ENCODE data around the gene ITLN1.
"Not testable (repeated sequence)": the region's sequence is repeated elsewhere in the genome, so short reads cannot be mapped to it uniquely, and the experiment has no call there.

Gene ITLN1

DNA sequence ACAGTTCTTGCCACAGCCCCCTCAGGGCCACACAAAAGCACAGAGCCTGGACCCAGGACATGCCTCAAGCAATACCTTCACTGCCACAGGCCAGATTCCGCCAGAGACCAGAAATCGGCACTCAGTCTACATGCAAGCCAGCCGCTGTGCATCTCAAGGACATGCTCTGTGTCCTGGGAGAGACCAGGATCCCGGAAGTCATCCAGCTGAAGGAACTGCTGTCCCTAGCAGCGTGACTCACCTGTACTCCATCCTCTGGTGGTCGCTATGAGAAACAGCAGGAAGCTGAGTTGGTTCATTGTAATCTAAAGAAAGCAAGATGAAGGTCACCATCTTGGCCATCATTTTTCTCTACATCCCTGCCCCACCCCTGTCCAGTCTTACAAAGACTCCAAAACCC is 401 bp downstream of the ITLN1 start:
- no peak for DNase-seq
- in situ Hi-C loops (cut with MboI; ENCODE audit: low pct_unique_long_range_greater_than_20kb, low sequenced_read_pairs): no loop called here

DNA sequence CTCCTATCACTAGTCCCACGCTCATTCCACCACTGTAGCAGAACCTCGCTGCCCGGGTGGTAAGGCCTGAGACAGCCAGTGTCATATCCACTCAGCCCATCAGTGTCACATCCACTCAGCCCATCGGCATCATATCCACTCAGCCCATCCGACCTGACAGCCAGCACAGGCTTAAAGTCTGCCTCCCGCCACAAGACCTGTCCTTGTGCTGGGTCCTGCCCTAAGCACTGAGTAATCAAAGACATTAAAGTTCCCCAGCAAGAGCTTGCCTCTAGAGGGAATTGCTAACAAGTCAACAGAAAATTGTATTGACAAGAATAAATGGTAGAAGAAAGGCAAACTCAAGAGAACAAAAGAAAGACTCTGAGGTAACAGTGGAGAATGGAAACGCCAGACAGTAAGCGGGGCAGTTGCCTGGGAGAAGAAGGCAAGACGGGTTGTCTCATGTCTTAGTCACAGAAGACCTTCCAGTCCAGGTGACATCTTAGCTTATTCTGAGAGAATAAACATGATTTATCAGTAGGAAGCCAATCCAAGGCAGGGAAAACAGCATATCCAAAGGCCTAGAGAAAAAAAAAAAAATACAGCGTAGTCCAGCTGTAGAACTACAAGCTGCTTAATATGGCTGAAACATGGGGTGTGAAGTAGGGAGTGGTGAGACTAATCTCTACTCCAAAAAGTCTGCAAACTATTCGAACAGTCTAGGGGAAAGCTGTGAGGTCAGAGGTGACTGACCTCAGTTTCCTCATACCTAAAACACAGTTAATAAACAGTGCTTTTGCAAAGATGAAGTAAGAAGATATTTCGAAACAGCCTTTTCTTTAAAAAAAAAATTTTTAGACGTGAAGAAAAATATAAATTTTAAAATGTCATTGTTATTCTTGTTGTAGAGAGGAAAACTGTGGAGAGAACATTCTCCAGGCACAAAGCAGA is 1.1 kb downstream of the ITLN1 start:
- no peak for DNase-seq
- in situ Hi-C loops (cut with MboI; ENCODE audit: low pct_unique_long_range_greater_than_20kb, low sequenced_read_pairs): no loop called here

DNA sequence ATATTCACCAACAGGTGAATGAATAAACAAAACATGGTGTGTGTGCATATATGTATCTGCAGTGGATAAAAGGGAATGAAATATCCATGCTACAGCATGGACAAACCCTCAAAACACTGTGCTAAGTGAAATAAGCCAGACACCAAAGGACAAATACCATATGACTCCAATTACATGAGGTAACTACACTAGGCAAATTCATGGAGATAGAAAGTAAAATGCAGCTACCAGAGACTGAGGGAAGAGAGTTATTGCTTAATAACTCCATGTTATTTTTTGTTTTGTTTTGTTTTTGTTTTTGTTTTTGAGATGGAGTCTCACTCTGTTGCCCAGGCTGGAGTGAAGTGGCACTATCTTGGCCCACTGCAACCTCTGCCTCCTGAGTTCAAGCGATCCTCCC is 2.4 kb downstream of the ITLN1 start:
- in situ Hi-C loops (cut with MboI; ENCODE audit: low pct_unique_long_range_greater_than_20kb, low sequenced_read_pairs): no loop called here
- DNase-seq: no peak

- in situ Hi-C loops (cut with MboI; ENCODE audit: low pct_unique_long_range_greater_than_20kb, low sequenced_read_pairs); DNase-seq: not testable (repeated sequence)
These were observed 3.7 kb downstream of the ITLN1 start for GRCh38 chr1:160881264-160881663.

DNA sequence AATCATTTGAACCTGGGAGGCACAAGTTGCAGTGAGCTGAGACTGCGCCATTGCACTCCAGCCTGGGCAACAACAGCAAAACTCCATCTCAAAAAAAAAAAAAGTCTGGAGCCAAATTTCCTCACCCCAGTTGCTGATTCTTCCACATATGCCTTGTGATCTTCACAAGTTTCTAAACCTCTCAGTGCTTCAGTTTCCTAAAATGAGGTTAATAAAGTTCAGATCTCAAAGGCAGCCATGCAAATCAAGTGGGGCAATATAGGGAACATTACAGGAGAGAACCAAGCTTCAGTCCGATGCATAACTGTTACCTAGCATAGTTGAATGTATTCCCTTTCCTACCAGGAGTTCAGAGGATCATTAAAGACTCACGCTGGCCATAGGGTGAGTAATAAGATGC is 4.8 kb downstream of the ITLN1 start:
- in situ Hi-C loops (cut with MboI; ENCODE audit: low pct_unique_long_range_greater_than_20kb, low sequenced_read_pairs): no loop called here
- DNase-seq: no peak

DNA sequence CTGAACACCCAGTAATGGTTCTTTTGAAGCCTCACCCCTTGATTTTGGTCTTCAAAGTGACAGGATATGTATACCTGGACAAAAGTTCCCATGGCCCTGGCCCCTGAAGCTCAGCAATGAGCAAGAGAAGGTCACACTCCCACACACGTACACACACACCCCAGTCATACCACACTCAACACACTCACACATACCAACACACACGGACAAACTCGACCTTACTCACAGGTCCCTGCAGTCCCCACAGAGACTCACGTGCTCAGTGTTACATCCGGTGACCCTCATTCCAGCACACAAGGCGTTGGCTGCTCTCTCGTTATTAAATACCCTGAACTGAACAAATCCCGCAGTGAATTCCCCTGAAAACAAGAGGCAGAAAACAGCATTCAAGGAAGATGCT is 5.9 kb downstream of the ITLN1 start:
- no peak for DNase-seq
- in situ Hi-C loops (cut with MboI; ENCODE audit: low pct_unique_long_range_greater_than_20kb, low sequenced_read_pairs): no loop called here

- in situ Hi-C loops (cut with MboI; ENCODE audit: low pct_unique_long_range_greater_than_20kb, low sequenced_read_pairs): no loop called here
- DNase-seq: peak; percentile 64
These were observed 7.8 kb downstream of the ITLN1 start for GRCh38 chr1:160877221-160877620.

DNA sequence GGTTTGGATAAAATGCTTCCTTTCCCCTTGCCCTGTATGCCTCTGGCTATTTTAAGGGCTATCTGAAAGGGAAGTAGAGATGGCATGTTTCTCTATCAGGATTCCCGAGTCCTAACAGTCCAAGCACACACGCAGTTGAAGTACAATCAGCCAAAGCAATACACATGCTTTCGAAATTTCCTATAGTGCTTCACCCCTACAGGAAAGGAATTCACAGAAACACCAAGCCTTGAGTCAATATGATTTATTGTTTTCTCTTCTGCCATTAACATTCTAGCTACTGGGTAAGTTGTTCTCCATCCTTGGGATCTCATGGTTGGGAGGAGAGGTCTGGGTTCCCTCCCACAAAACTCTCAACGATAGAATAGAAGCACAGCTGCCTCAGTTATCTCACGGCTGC is 8.7 kb downstream of the ITLN1 start:
- DNase-seq: no peak
- in situ Hi-C loops (cut with MboI; ENCODE audit: low pct_unique_long_range_greater_than_20kb, low sequenced_read_pairs): no loop called here

- DNase-seq; in situ Hi-C loops (cut with MboI; ENCODE audit: low pct_unique_long_range_greater_than_20kb, low sequenced_read_pairs): not testable (repeated sequence)
These were observed 9.4 kb downstream of the ITLN1 start for GRCh38 chr1:160875591-160875990.

GRCh38 chr1:160874935-160875334 is 10.0 kb downstream of the ITLN1 start:
- in situ Hi-C loops (cut with MboI; ENCODE audit: low pct_unique_long_range_greater_than_20kb, low sequenced_read_pairs): no loop called here

DNA sequence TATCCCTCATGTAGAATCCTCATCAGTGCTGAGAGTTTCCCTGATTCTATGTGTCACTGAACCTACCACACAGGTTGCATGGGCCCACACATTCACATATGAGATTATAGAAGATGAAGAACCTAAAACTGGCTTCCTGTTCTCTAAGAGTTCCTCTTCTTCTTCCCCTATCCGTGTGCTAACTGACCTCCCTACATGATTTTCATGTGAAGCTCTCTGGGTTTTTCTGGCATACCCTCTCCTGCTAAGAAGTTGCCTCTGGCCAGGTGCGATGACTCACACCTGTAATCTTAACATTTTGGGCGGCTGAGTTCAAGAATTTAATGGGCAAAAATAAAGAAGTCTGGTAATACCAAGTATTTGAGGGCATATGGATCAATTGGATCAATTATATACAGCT is 16.8 kb downstream of the ITLN1 start:
- DNase-seq: peak; percentile 69
- in situ Hi-C loops (cut with MboI; ENCODE audit: low pct_unique_long_range_greater_than_20kb, low sequenced_read_pairs): no loop called here

More at GRCh38 chr1:160874935-160875334, 10.0 kb downstream of the ITLN1 start:
- DNase-seq: no peak

DNA sequence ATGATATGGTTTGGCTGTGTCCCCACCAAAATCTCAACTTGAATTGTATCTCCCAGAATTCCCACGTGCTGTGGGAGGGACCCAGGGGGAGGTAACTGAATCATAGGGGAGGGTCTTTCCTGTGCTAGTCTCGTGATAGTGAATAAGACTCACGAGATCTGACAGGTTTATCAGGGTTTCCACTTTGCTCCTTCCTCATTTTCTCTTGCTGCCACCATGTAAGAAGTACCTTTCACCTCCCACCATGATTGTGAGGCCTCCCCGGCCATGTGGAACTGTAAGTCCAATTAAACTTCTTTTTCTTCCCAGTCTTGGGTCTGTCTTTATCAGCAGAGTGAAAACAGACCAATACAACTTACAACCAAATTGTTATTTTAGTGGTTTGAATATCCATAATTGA is 17.3 kb downstream of the ITLN1 start:
- in situ Hi-C loops (cut with MboI; ENCODE audit: low pct_unique_long_range_greater_than_20kb, low sequenced_read_pairs): not testable (repeated sequence)

DNA sequence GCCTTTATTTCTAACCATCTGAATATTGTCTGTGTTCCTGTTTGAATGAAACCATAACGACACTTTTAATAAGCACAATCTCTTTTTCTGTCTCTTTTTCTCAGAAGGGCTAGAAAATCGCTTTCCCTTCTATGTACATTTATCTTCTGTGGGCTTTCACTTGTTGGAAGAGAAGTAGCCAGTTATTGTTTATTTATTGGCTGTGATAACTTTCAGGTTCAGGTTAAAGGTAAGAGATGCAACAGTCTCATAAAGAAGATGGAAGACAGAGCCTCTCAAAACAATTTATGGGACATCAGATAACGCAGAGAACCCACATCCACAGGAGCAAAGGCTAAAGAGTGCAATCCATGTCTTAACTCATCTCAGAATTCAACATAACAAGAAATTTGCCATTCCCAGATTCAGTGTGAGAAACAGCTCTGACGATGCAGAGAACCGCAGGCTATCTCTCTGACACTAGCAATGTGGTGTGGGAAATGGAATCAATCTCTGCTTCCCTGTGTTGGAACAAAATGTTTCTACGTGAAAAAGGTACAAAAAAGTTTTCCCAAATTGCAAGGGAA is 18.2 kb downstream of the ITLN1 start:
- in situ Hi-C loops (cut with MboI; ENCODE audit: low pct_unique_long_range_greater_than_20kb, low sequenced_read_pairs): no loop called here
- DNase-seq: no peak

More for the DNA sequence above, 17.3 kb downstream of the ITLN1 start:
- DNase-seq: peak; percentile 79

GRCh38 chr1:160866001-160866694 is 18.8 kb downstream of the ITLN1 start:
- DNase-seq: no peak
- in situ Hi-C loops (cut with MboI; ENCODE audit: low pct_unique_long_range_greater_than_20kb, low sequenced_read_pairs): no loop called here

GRCh38 chr1:160865337-160865736 is 19.6 kb downstream of the ITLN1 start:
- in situ Hi-C loops (cut with MboI; ENCODE audit: low pct_unique_long_range_greater_than_20kb, low sequenced_read_pairs): no loop called here
- DNase-seq: no peak

DNA sequence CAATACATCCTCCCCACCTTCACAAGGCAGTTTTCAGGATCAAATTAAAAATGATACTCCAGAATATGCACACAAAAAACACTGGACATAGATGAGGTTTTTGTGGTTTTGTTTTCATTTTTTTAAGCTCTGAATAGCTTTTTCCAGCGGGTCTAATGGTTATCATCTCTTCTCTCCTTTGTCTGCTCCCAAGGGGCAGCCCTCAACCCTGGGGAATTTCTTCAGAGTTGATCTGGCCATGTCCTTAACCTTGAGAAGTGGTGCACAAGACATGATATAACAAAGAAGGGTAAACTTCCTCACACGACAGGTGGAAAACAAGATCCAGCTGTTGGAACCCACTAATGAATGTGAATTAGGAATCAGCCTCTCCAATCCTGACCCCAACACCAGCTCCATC is 20.8 kb downstream of the ITLN1 start:
- no peak for DNase-seq

GRCh38 chr1:160863774-160864131 is 21.2 kb downstream of the ITLN1 start:
- no peak for DNase-seq

More for the DNA sequence above, 20.8 kb downstream of the ITLN1 start:
- in situ Hi-C loops (cut with MboI; ENCODE audit: low pct_unique_long_range_greater_than_20kb, low sequenced_read_pairs): no loop called here

DNA sequence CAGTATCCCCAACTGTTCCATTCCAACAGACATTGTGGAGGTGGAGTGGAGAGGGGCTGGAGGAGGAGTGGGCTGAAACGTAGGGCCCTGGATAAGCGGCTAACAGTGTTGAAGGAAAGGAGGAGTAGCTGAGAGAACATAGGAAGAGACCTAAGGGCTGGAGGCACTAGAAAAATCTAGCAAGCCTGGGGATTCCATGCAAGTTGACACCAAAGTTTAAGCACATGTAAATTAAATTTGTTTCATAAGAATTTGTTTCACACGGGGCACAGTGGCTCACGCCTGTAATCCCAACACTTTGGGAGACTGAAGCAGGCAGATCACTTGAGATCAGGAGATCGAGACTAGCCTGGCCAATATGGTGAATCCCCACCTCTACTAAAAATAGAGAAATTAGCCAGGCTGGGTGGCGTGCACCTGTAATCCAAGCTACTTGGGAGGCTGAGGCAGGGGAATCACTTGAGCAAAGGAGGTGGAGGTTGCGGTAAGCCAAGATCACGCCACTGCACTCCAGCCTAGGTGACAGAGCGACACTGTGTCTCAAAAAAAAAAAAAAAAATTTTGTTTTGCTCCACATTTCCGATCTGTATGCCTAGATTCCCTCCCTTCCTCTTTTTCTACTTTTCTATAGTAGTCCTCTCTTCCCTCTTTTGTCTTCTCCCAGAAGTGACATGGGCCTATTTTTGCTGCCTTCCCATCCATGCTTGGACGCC is 21.8 kb downstream of the ITLN1 start:
- in situ Hi-C loops (cut with MboI; ENCODE audit: low pct_unique_long_range_greater_than_20kb, low sequenced_read_pairs): no loop called here
- DNase-seq: peak; percentile 88

More at GRCh38 chr1:160863774-160864131, 21.2 kb downstream of the ITLN1 start:
- in situ Hi-C loops (cut with MboI; ENCODE audit: low pct_unique_long_range_greater_than_20kb, low sequenced_read_pairs): no loop called here
